Astrocyte of the cerebellum (primary cell): ENCODE measurements around the gene PITPNM2.
"Not testable (repeated sequence)": the region's sequence is repeated elsewhere in the genome, so short reads cannot be mapped to it uniquely, and the experiment has no call there.

Experiments
- DNase-seq: peaks from one replicate; pipeline ENCODE4 v3.0.0-alpha.2; 2011; ENCODE audit warnings: low read depth
- H3K4me3 ChIP-seq: 2 replicates; pipeline ENCODE4 v1.5.1; 2011; ENCODE audit warnings: mild to moderate bottlenecking, low read depth, low read length, moderate library complexity
- in situ Hi-C: cut with HindIII; loops from 2 replicates; pipeline ENCODE4 v1.10.0; 2017; ENCODE audit warnings: low sequenced_read_pairs
- TF ChIP-seq, protein P1 (sequence below): IDR thresholded peaks from 2 replicates; pipeline ENCODE4 v1.5.1; 2012; ENCODE audit warnings: low read length, low read depth, moderate library complexity, mild to moderate bottlenecking; ENCODE audit errors: missing control alignments

PITPNM2 gene

DNA sequence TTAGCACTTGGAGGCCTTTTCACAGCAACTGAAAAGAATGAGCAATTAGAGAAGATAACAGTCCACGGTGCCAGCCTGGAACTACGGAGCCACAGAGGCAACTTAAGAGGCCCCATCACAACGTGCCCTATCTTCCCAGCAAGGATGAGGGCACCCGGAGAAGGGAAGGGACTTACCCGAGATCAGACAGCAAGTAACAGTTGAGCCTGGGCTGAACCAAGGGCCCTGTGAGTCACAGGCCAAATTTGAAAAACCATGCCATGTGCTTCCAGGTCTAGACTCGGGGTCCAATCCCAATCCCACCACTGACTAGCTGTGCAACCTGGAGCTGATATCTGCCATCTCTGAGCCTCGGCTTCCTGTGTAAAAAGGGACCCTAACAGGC, 42.2 kb downstream of the PITPNM2 start:
- no peak overlapping the region for H3K4me3 ChIP-seq
- DNase-seq, result no peak
- in situ Hi-C loops, result no loop called here
- TF ChIP-seq, protein P1, sequence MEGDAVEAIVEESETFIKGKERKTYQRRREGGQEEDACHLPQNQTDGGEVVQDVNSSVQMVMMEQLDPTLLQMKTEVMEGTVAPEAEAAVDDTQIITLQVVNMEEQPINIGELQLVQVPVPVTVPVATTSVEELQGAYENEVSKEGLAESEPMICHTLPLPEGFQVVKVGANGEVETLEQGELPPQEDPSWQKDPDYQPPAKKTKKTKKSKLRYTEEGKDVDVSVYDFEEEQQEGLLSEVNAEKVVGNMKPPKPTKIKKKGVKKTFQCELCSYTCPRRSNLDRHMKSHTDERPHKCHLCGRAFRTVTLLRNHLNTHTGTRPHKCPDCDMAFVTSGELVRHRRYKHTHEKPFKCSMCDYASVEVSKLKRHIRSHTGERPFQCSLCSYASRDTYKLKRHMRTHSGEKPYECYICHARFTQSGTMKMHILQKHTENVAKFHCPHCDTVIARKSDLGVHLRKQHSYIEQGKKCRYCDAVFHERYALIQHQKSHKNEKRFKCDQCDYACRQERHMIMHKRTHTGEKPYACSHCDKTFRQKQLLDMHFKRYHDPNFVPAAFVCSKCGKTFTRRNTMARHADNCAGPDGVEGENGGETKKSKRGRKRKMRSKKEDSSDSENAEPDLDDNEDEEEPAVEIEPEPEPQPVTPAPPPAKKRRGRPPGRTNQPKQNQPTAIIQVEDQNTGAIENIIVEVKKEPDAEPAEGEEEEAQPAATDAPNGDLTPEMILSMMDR, result no peak

DNA sequence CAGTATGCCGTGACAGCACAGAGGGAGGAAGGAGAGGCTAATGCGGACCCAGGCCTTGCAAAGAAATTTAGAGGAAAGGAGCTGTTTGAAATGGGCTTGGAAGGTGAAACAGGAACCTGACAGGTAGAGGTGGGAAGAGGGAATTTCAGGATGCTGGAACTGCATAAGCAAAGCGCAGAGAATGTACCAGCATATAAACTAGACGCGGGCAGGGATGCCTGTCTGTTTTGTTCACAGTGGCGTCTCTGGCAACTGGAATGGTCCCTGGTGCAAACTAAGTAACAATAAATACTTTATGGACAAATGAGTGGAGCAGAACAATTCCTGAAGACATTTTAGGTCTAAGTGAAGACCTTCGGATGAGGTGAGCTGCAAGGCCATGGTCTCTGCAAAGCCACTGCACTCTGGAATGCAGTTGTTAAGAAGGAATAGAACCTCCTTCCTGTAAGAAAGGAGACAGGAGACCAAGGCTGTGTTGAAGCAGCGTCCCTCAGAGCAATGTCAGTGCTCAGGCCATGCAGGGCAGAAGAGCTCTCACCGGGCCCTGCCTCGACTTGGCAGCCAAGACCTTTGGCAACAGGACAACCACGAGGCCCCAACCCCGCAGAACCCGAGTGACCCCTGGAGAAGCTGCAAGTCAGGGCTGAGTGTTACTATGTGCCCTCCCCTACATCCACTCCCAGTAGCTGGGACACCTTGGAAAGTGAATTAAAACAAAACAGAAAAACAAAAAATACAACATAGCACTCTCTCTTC, 42.8 kb downstream of the PITPNM2 start:
- in situ Hi-C loops, result no loop called here
- TF ChIP-seq, protein P1, result no peak
- no peak for DNase-seq
- no peak overlapping the region for H3K4me3 ChIP-seq

DNA sequence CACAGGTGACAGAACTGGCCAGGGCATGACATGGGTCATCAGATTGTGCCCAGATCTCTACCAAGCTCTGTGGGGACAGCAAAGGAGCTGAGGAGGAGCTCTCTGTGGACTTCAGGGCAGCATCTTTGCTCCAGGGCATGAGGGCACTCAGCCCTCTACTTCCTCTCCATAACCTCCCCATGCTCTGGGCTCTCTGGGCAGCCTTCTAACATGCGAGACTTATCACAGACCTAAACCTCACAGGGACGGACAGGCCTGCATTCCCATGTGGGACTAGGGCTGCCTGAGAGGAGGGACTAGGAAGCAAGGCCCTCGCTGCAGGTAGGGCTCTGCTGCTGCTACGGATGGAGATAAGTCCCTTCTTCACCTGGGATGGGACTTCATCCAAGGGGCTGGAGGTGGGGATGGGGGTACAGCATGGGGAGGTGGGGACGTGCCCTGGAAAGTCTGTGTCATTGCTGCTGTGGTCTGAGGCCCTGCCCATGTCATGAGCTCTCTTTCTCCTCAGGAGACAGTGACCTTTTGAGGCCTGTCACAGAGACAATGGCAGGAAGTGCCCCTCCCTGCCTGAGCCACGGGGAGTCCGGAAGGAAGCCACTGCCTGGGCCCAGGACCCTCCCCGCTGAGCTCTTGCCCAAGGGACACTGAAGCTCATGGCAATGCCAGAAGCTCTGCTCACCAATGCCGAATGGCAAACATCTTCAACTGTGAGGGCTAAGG, 44.1 kb downstream of the PITPNM2 start:
- TF ChIP-seq, protein P1, result no peak
- in situ Hi-C loops, result no loop called here
- no peak for DNase-seq
- H3K4me3 ChIP-seq, result no peak overlapping the region

DNA sequence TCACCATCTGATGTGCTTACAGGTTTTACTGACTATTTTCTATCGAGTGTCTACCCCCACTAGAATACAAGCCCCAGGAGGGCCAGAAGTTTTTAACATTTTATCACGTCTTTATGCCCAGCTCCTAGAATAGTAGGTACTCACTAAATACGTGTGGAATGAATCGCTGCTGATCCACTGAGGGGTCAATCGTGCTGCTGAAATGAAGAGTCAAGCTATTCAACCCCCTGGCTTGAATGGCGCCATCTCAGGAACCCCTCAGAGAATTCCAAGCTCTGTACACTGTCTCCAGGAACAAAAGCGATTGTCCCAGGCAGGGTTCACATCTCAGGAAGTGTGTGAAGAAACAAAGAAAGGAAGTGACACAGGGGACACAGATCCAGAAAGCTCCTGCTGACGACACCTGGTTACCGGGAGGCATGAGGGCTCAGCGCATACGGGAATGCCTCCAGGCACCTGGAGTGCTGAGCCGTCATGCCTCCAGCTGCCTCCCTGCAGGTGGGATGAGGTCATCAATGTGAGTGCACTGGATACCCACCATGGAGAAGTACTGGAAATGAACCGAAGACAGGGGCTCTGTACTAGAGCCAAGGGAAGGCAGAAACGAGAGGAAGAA, 45.6 kb downstream of the PITPNM2 start:
- TF ChIP-seq, protein P1, result no peak
- in situ Hi-C loops, result no loop called here
- DNase-seq, result no peak
- H3K4me3 ChIP-seq, result no peak overlapping the region

DNA sequence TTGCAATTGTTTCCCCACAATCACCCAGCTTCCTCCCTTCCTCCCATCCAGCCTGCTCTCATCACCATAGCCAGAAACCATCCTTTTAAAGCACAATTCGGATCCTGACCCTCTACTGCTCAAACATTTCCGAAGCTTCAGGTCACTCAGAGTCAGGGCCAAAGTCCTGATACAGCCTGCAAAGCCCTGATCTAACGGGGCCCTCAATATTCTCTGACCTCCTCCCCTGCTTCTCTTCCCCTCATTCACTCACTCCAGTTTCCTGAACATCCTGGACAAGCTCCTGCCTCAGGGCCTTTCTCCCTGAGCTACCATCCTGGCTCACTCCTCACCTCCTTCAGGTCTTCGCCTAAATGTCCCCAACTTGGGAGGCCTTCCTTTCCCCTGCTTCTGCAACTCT, 46.1 kb downstream of the PITPNM2 start:
- no peak for DNase-seq
- no peak overlapping the region for H3K4me3 ChIP-seq
- TF ChIP-seq, protein P1, result no peak
- in situ Hi-C loops, result loop anchor here (5.0 kb wide), 1 partner anchor 48 kb away; no protein-coding TSS in a partner anchor

DNA sequence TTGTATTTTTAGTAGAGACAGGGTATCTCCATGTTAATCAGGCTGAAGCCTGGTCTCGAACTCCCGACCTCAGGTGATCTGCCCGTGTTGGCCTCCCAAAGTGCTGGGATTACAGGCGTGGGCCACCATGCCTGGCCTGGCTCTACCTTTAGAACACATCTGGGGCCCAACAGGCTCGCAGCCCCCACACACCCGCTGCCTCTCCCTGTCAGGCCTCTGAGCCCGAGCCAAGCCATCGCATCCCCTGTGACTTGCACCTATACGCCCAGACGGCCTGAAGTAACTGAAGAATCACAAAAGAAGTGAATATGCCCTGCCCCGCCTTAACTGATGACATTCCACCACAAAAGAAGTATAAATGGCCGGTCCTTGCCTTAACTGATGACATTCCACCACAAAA, 46.8 kb downstream of the PITPNM2 start:
- DNase-seq, H3K4me3 ChIP-seq: not testable (repeated sequence)
- in situ Hi-C loops, result loop anchor here (5.0 kb wide), 1 partner anchor 47 kb away; no protein-coding TSS in a partner anchor
